HG02588 (cell line): ENCODE data around the gene NPHP1.
"Not testable (repeated sequence)": the region's sequence is repeated elsewhere in the genome, so short reads cannot be mapped to it uniquely, and the experiment has no call there.

Source experiments
- ATAC-seq: cut with Tn5 transposase; IDR thresholded peaks from one replicate; pipeline ENCODE4 v1.9.1; 2021; ENCODE audit warnings: mild to moderate bottlenecking, moderate library complexity; ENCODE audit not compliant: unreplicated experiment

Gene NPHP1

GRCh38 chr2:110131166-110131565, 73.6 kb downstream of the NPHP1 start:
- ATAC-seq: no peak

GRCh38 chr2:110130757-110131156, 74.1 kb downstream of the NPHP1 start:
- ATAC-seq: no peak

GRCh38 chr2:110126906-110127305, 77.9 kb downstream of the NPHP1 start:
- no peak for ATAC-seq

- ATAC-seq: no peak
Measured at GRCh38 chr2:110126086-110126773, 78.6 kb downstream of the NPHP1 start.

- no peak for ATAC-seq
Measured at GRCh38 chr2:110124939-110125691, 79.7 kb downstream of the NPHP1 start.

GRCh38 chr2:110124038-110124825, 80.6 kb downstream of the NPHP1 start:
- ATAC-seq: no peak

GRCh38 chr2:110121592-110121991, 83.2 kb downstream of the NPHP1 start:
- no peak for ATAC-seq

GRCh38 chr2:110121052-110121334, 83.8 kb downstream of the NPHP1 start:
- no peak for ATAC-seq

GRCh38 chr2:110120171-110121051, 84.4 kb downstream of the NPHP1 start:
- no peak for ATAC-seq

- no peak for ATAC-seq
Measured at GRCh38 chr2:110116033-110116710, 88.6 kb downstream of the NPHP1 start.

- ATAC-seq: no peak
Measured at GRCh38 chr2:110115291-110116032, 89.4 kb downstream of the NPHP1 start, which contains the start of gene MALL. MALL (minus strand) TSS chr2:110115822; CDS start chr2:110115792, 30 bp downstream.

- ATAC-seq: no peak
Measured at GRCh38 chr2:110114831-110115255, 90.0 kb downstream of the NPHP1 start.

- no peak for ATAC-seq
Measured at GRCh38 chr2:110113961-110114591, 90.7 kb downstream of the NPHP1 start.

GRCh38 chr2:110108291-110108690, 96.5 kb downstream of the NPHP1 start:
- ATAC-seq: not testable (repeated sequence)

GRCh38 chr2:110107092-110108079, 97.4 kb downstream of the NPHP1 start:
- no peak for ATAC-seq

- ATAC-seq: no peak
Measured at GRCh38 chr2:110106642-110107041, 98.2 kb downstream of the NPHP1 start.

- ATAC-seq: no peak
Measured at GRCh38 chr2:110105608-110106467, 99.0 kb downstream of the NPHP1 start.
